ENCODE measurements around the gene RHBDF2. TPM values are rescaled to one million over a fixed set of nuclear protein-coding genes. Genes with fewer than 3 reads are reported as not detected.
A peak's percentile ranks its signal among the peaks of the same experiment; 100 is the strongest.
"Not testable (repeated sequence)": the region's sequence is repeated elsewhere in the genome, so short reads cannot be mapped to it uniquely, and the experiment has no call there.

Gene RHBDF2
- total RNA-seq, 1 donor from 2014 or later, result 0.79 TPM

GRCh38 chr17:76523084-76524037 lies 22.1 kb upstream of the RHBDF2 start:
- no peaks in the 10 kb centered on the region for H4K20me1 ChIP-seq (ENCODE audit: low read depth)
- H3K27ac ChIP-seq, result no peak overlapping the region
- peaks cover 9% of the 10 kb centered on the region for H3F3A ChIP-seq (ENCODE audit: low read depth)
- no peak overlapping the region for H2AFZ ChIP-seq (replicated peaks)
- H3K9me3 ChIP-seq (ENCODE audit: low read depth), result no peaks in the 10 kb centered on the region
- H3K9ac ChIP-seq, result no peak overlapping the region
- TF ChIP-seq CTCF (IDR thresholded peaks at IDR 0.05) (peak; percentile 99), EZH2phosphoT487 (IDR thresholded peaks at IDR 0.05) (no peak)
- no peaks in the 10 kb centered on the region for H3K36me3 Mint-ChIP-seq
- peaks cover 16% of the 10 kb centered on the region for H3K27me3 ChIP-seq
- H3K27ac Mint-ChIP-seq, result no peak overlapping the region
- no peaks in the 10 kb centered on the region for H3K79me2 ChIP-seq (ENCODE audit: low read depth)
- no peak overlapping the region for H3K4me3 Mint-ChIP-seq
- H3K4me3 ChIP-seq, result no peak overlapping the region
- DNase-seq (ENCODE audit: low spot score), result peak; percentile 86
- H3K4me1 Mint-ChIP-seq, result peaks cover 18% of the 10 kb centered on the region
- H3K4me1 ChIP-seq, result peaks cover 3% of the 10 kb centered on the region
- no peak overlapping the region for H3K4me2 ChIP-seq
- H3K36me3 ChIP-seq, result no peaks in the 10 kb centered on the region
- H3K27me3 Mint-ChIP-seq (ENCODE audit: insufficient read depth, low read depth), result peaks cover 12% of the 10 kb centered on the region
- H3K9me3 Mint-ChIP-seq, result no peaks in the 10 kb centered on the region

- H3K79me2 ChIP-seq (ENCODE audit: low read depth); H3K9me3 ChIP-seq (ENCODE audit: low read depth); H3K4me1 ChIP-seq; H3K9ac ChIP-seq; H3K9me3 Mint-ChIP-seq; H3F3A ChIP-seq (ENCODE audit: low read depth); H2AFZ ChIP-seq (replicated peaks); H3K27ac Mint-ChIP-seq; H3K4me2 ChIP-seq; H3K36me3 ChIP-seq; DNase-seq (ENCODE audit: low spot score); H3K36me3 Mint-ChIP-seq; H3K27ac ChIP-seq; H3K4me3 ChIP-seq; H3K4me3 Mint-ChIP-seq; H4K20me1 ChIP-seq (ENCODE audit: low read depth): not testable (repeated sequence)
- Mint-ChIP-seq H3K4me1 (peaks cover 13% of the 10 kb centered on the region), H3K27me3 (ENCODE audit: insufficient read depth, low read depth) (peaks cover 13% of the 10 kb centered on the region)
- H3K27me3 ChIP-seq, result peaks cover 16% of the 10 kb centered on the region
Observed at GRCh38 chr17:76521683-76522082, 20.5 kb upstream of the RHBDF2 start.

- TF ChIP-seq CTCF (IDR thresholded peaks at IDR 0.05), result no peak
- TF ChIP-seq EZH2 (IDR thresholded peaks at IDR 0.05), result no peak
- TF ChIP-seq EZH2phosphoT487 (IDR thresholded peaks at IDR 0.05), result no peak
- Mint-ChIP-seq H3K4me3 (no peak overlapping the region), H3K9me3 (no peaks in the 10 kb centered on the region), H3K27ac (peak overlapping the region; percentile 30), H3K4me1 (peaks cover 13% of the 10 kb centered on the region), H3K36me3 (no peaks in the 10 kb centered on the region), H3K27me3 (ENCODE audit: insufficient read depth, low read depth) (peaks cover 13% of the 10 kb centered on the region)
- no peak overlapping the region for H2AFZ ChIP-seq (replicated peaks)
- peaks cover 3% of the 10 kb centered on the region for H3K4me1 ChIP-seq
- no peak overlapping the region for H3K4me3 ChIP-seq
- no peaks in the 10 kb centered on the region for H3K36me3 ChIP-seq
- H3K9me3 ChIP-seq (ENCODE audit: low read depth), result no peaks in the 10 kb centered on the region
- no peaks in the 10 kb centered on the region for H4K20me1 ChIP-seq (ENCODE audit: low read depth)
- no peak overlapping the region for H3K4me2 ChIP-seq
- H3K27ac ChIP-seq, result no peak overlapping the region
- H3K79me2 ChIP-seq (ENCODE audit: low read depth), result no peaks in the 10 kb centered on the region
- H3K27me3 ChIP-seq, result peaks cover 16% of the 10 kb centered on the region
- H3F3A ChIP-seq (ENCODE audit: low read depth), result peaks cover 9% of the 10 kb centered on the region
- H3K9ac ChIP-seq, result no peak overlapping the region
- no peak for DNase-seq (ENCODE audit: low spot score)
Observed at GRCh38 chr17:76521262-76521661, 20.0 kb upstream of the RHBDF2 start.

All from neural progenitor cell (in vitro differentiated cells).